ENCODE results near the gene BMPR1A.
"Not testable (repeated sequence)": the region's sequence is repeated elsewhere in the genome, so short reads cannot be mapped to it uniquely, and the experiment has no call there.

DNA sequence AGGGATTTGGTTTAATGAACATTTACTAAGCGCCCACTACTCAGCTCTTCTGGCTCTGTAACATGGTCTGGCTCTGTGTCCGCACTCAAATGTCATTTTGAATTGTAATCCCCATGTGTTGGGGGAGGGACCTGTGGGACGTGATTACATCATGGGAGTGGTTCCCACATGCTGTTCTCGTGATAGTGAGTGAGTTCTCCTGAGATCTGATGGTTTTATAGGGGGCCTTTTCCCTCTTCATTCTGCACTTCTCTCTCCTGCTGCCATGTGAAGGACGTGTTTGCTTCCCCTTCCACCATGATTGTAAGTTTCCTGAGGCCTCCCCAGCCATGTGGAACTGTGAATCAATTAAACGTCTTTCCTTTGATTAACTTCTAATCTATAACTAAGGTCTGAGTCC, 224.6 kb downstream of the BMPR1A start:
- TF ChIP-seq GATA1 (IDR thresholded peaks at IDR 0.05; ENCODE audit: low read depth, low read length); POLR2A (IDR thresholded peaks at IDR 0.05; ENCODE audit: low read length): not testable (repeated sequence)
